GM12865 (cell line): ENCODE results near the gene CSNK1G2.
"Not testable (repeated sequence)": the region's sequence is repeated elsewhere in the genome, so short reads cannot be mapped to it uniquely, and the experiment has no call there.

Source experiments
- DNase-seq: peaks from one replicate; pipeline ENCODE4 v3.0.0; 2010; ENCODE audit warnings: low read depth
- H3K4me3 ChIP-seq: 2 replicates; pipeline ENCODE4 v1.5.1; 2011; ENCODE audit warnings: mild to moderate bottlenecking, low read depth, low read length, control low read depth
- CTCF ChIP-seq: IDR thresholded peaks from 2 replicates; pipeline ENCODE4 v1.5.1; 2011; ENCODE audit warnings: low read length, control low read depth, low read depth, inconsistent platforms; ENCODE audit not compliant: insufficient read depth; ENCODE audit errors: missing control alignments

Gene CSNK1G2

GRCh38 chr19:1986357-1987162, 45.6 kb downstream of the CSNK1G2 start:
- no peak for TF ChIP-seq CTCF
- no peak for DNase-seq
- no peak overlapping the region for H3K4me3 ChIP-seq

GRCh38 chr19:1987197-1988187, 46.5 kb downstream of the CSNK1G2 start:
- TF ChIP-seq CTCF: no peak
- no peak for DNase-seq
- no peak overlapping the region for H3K4me3 ChIP-seq

- DNase-seq, H3K4me3 ChIP-seq: not testable (repeated sequence)
Measured at GRCh38 chr19:1988464-1988863, 47.5 kb downstream of the CSNK1G2 start.

GRCh38 chr19:1989513-1990229, 48.7 kb downstream of the CSNK1G2 start:
- TF ChIP-seq CTCF: no peak
- no peak overlapping the region for H3K4me3 ChIP-seq
- DNase-seq: no peak

- H3K4me3 ChIP-seq: no peak overlapping the region
- no peak for TF ChIP-seq CTCF
- DNase-seq: no peak
Measured at GRCh38 chr19:1990230-1991017, 49.5 kb downstream of the CSNK1G2 start.

GRCh38 chr19:1991018-1991913, 50.3 kb downstream of the CSNK1G2 start:
- no peak for DNase-seq
- no peak overlapping the region for H3K4me3 ChIP-seq
- no peak for TF ChIP-seq CTCF
